Thymus (tissue), 11 donors: ENCODE data around the gene S100A3. TPM values are rescaled to one million over a fixed set of nuclear protein-coding genes. Genes with fewer than 3 reads are reported as not detected.

ENCODE experiments used
- DNase-seq, 9 donors: peaks; one replicate each; pipeline ENCODE4 v3.0.0-alpha.2; 2013; ENCODE audit warnings: low spot score in 9 of 9, low read depth in 6 of 9, missing footprints in 1 of 9
- H3K27ac ChIP-seq, 2 donors: one replicate each; pipeline ENCODE4 v1.5.1; 2013; ENCODE audit warnings: control low read depth in 1 of 2, low read depth in 1 of 2, low read length in 1 of 2, mild to moderate bottlenecking in 1 of 2, moderate library complexity in 1 of 2
- H3K27me3 ChIP-seq, 2 donors: one replicate each; pipeline ENCODE4 v1.5.1; 2013; ENCODE audit warnings: low read length in 1 of 2; ENCODE audit not compliant: control insufficient read depth in 2 of 2, insufficient read depth in 1 of 2
- H3K36me3 ChIP-seq, 2 donors: one replicate each; pipeline ENCODE4 v1.5.1; 2013; ENCODE audit warnings: low read length in 1 of 2, mild to moderate bottlenecking in 1 of 2, moderate library complexity in 1 of 2; ENCODE audit not compliant: control insufficient read depth in 2 of 2, insufficient read depth in 2 of 2
- H3K4me1 ChIP-seq, 2 donors: one replicate each; pipeline ENCODE4 v1.5.1; 2013; ENCODE audit warnings: low read length in 2 of 2; ENCODE audit not compliant: control insufficient read depth in 2 of 2, insufficient read depth in 2 of 2
- H3K4me3 ChIP-seq, 2 donors: one replicate each; pipeline ENCODE4 v1.5.1; 2013; ENCODE audit warnings: low read length in 2 of 2, control low read depth in 1 of 2, mild to moderate bottlenecking in 1 of 2
- H3K9me3 ChIP-seq, 2 donors: one replicate each; pipeline ENCODE4 v1.5.1; 2013; ENCODE audit warnings: low read length in 1 of 2, mild to moderate bottlenecking in 1 of 2; ENCODE audit not compliant: control insufficient read depth in 2 of 2, insufficient read depth in 1 of 2
- WGBS: extraction: QIAGEN DNeasy Blood & Tissue Kit; methylation state at CpG from one replicate; pipeline ENCODE4 v1.1.7; 2013; 5-methylcytosine and 5-hydroxymethylcytosine counted together
- polyA plus RNA-seq: library from polyadenylated mRNA; stranded (reverse); fragments of 200-250 nt; gene quantifications from one replicate; pipeline ENCODE4 v1.2.3, GENCODE V29; 2013
- total RNA-seq: library from RNA; stranded (reverse); fragments of 120-200 nt; gene quantifications from one replicate; pipeline ENCODE4 v1.2.4, GENCODE V29; 2013
- donor health status: healthy.

The S100A3 gene
- total and polyA plus RNA-seq, 2 donors = 0.38 to 2.6 TPM

GRCh38 chr1:153573351-153573750 is 24.3 kb upstream of the S100A3 start:
- 68% methylated on average over 3 of the region's 3 CpGs for WGBS
- Histone ChIP-seq H3K27ac (peak overlapping the region in 1 of 2 donors; percentile 54), H3K9me3 (no peaks in the 10 kb centered on the region), H3K4me3 (no peak overlapping the region), H3K36me3 (no peaks in the 10 kb centered on the region), H3K4me1 (peaks cover 0 to 6% of the 10 kb centered on the region in 2 donors), H3K27me3 (peaks cover 0 to 7% of the 10 kb centered on the region in 2 donors)
- DNase-seq = no peak

DNA sequence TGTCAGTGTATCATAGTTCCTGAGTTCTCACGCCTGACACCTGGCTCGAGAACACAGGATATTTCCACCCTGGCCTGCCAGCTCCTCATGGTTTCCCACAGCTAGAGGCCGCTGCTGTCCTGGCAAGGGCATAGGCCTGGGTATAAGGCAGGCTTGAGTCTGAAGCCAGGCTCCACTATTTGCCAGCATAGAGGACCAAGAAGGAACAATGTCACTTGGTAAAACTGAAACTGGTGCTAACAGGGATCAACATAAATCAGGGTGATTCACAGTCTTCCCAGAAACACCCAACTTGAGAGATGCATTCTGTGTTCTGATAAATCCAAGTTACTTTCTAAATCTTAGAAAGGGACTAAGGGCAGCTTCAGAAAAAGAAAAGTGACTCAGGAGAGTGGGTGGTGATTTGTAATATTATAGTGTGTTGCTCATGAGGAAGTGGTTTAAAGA is 23.5 kb upstream of the S100A3 start:
- peaks cover 0 to 3% of the 10 kb centered on the region in 2 donors for H3K27me3 ChIP-seq
- no peaks in the 10 kb centered on the region for H3K36me3 ChIP-seq
- peaks cover 0 to 13% of the 10 kb centered on the region in 2 donors for H3K4me1 ChIP-seq
- peak in 7 of 9 donors; percentile 30 to 78 (median 52) for DNase-seq
- no peak overlapping the region for H3K4me3 ChIP-seq
- H3K27ac ChIP-seq = no peak overlapping the region
- WGBS = 12% methylated on average over 3 of the region's 3 CpGs
- H3K9me3 ChIP-seq = no peaks in the 10 kb centered on the region

DNA sequence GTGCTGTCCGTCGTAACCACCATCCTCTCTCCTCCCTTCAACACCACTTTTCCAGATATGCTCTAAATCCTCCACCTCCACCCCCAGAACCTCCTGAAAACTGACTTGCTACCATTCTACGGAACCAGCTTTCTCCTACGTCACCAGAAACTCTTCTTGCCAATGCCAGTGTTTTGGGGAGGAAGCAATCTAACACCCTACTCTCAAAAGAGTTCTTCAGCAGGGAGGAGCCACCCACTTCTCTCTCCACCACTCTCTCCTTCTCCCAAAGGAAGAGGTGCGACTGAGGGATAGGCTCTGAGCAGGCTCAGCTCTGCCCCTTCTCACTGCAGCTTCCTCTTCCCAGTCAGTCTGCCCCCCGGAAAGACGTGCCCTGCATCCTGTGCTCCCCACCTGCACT is 22.6 kb upstream of the S100A3 start:
- no peak for DNase-seq
- Histone ChIP-seq H3K36me3 (no peaks in the 10 kb centered on the region), H3K27me3 (peaks cover 0 to 2% of the 10 kb centered on the region in 2 donors), H3K27ac (no peak overlapping the region), H3K4me3 (no peak overlapping the region), H3K9me3 (no peaks in the 10 kb centered on the region), H3K4me1 (peaks cover 0 to 15% of the 10 kb centered on the region in 2 donors)
- WGBS = 85% methylated on average over 7 of the region's 7 CpGs

DNA sequence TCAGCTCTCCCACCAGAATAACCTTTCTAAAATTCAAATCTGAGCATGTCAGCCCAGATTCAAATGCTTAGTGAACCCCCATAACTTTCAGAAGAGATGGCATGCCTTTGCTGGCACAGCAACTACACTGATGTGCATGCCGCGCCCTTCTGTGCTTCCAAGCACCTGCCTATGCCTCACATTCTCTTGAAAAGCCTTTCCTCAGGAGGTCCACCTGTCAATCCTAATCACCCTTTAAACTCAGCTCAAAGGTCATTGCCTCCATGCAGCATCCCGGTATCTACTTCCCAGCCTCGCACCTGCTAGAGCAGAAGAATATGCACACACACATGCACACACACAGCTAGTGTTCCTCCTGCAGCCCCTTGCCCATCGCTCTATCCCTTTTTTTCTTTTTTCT is 21.8 kb upstream of the S100A3 start:
- H3K4me1 ChIP-seq = peaks cover 0 to 24% of the 10 kb centered on the region in 2 donors
- no peak overlapping the region for H3K4me3 ChIP-seq
- no peak overlapping the region for H3K27ac ChIP-seq
- 98% methylated on average over 5 of the region's 5 CpGs for WGBS
- no peaks in the 10 kb centered on the region for H3K36me3 ChIP-seq
- no peaks in the 10 kb centered on the region for H3K9me3 ChIP-seq
- no peak for DNase-seq
- H3K27me3 ChIP-seq = no peaks in the 10 kb centered on the region

- Histone ChIP-seq H3K4me3 (no peak overlapping the region), H3K27ac (no peak overlapping the region), H3K9me3 (no peaks in the 10 kb centered on the region), H3K36me3 (no peaks in the 10 kb centered on the region), H3K27me3 (no peaks in the 10 kb centered on the region), H3K4me1 (peaks cover 0 to 31% of the 10 kb centered on the region in 2 donors)
- WGBS = 96% methylated on average over 8 of the region's 8 CpGs
- no peak for DNase-seq
Observed at GRCh38 chr1:153569465-153569864, 20.4 kb upstream of the S100A3 start.

- Histone ChIP-seq H3K4me1 (peaks cover 0 to 32% of the 10 kb centered on the region in 2 donors), H3K36me3 (no peaks in the 10 kb centered on the region), H3K9me3 (no peaks in the 10 kb centered on the region), H3K27ac (no peak overlapping the region), H3K4me3 (no peak overlapping the region), H3K27me3 (no peaks in the 10 kb centered on the region)
- DNase-seq = peak; percentile 48 to 81 (median 57)
- WGBS = 23% methylated on average over 25 of the region's 25 CpGs
Observed at GRCh38 chr1:153568367-153569099, 19.5 kb upstream of the S100A3 start.

- 95% methylated on average over 22 of the region's 22 CpGs for WGBS
- H3K9me3 ChIP-seq = no peaks in the 10 kb centered on the region
- H3K4me1 ChIP-seq = peaks cover 0 to 33% of the 10 kb centered on the region in 2 donors
- no peaks in the 10 kb centered on the region for H3K27me3 ChIP-seq
- DNase-seq = no peak
- H3K4me3 ChIP-seq = no peak overlapping the region
- no peak overlapping the region for H3K27ac ChIP-seq
- no peaks in the 10 kb centered on the region for H3K36me3 ChIP-seq
Observed at GRCh38 chr1:153567621-153568366, 18.7 kb upstream of the S100A3 start.

DNA sequence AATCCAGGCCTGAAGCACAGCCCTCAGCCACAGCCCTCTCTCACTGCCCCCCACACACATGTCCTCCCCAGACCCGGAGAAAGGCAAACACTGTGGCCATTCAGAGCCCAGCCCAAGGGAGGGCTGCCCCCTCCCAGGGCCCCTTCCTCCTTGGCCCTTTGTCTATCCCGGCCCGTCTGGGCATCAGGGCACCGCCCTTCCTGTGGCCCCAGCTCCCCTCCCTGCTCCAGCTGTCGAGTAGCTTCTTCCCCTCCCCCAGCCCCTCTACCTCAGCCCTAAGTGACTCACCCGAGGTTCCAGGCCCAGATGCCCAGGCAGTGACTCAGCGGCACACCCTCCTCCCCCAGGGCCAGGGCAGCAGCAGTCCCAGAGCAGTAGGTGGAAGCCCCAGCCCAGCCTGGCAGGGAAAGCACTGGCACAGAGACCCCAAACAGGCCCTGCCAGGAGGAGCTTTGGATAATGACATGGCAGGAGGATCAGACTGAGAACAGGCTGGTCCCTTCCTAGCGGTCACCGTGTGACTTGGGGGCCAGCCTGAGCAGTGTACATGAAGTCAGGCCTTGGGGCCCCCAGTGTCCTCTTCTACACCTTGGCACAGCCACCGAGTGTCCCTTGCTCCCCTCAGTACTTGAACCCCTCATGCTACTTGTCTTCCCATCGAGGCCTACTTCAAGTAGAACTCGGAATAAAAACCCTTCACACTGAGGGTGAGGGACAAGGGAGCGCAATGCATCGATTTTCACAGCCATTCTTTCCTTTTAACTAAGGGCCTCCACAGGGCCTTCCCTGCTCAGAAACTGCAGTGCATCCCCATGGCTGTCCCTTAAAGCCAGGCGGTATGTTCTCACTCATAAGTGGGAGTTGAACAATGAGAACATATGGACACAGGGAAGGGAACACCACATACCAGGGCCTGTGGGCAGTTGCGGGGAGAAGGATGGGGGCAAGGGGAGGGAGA is 17.6 kb upstream of the S100A3 start:
- DNase-seq = peak in 4 of 9 donors; percentile 33 to 56 (median 42)
- 62% methylated on average over 16 of the region's 16 CpGs for WGBS
- Histone ChIP-seq H3K4me3 (no peak overlapping the region), H3K36me3 (no peaks in the 10 kb centered on the region), H3K27me3 (no peaks in the 10 kb centered on the region), H3K27ac (peak overlapping the region; percentile 57 to 88), H3K9me3 (no peaks in the 10 kb centered on the region), H3K4me1 (peaks cover 0 to 33% of the 10 kb centered on the region in 2 donors)
